GM23338 (cell line): ENCODE measurements around the gene BLM. TPM values are rescaled to one million over a fixed set of nuclear protein-coding genes. Genes with fewer than 3 reads are reported as not detected.

Experiments used
- CREB1 ChIP-seq: fragments of 250-450 bp; sonication (Bioruptor Pico); IDR thresholded peaks from 2 replicates; pipeline ENCODE4 v1.5.0; 2020; ENCODE audit warnings: low read depth, mild to moderate bottlenecking, moderate library complexity
- CTCF ChIP-seq, 2 experiments: fragments of 200-600 bp in 1 of 2; sonication (generic) in 1 of 2; conservative IDR thresholded peaks; 2 replicates each; pipeline versions ENCODE4 v1.5.1 to v1.6.1; 2016 to 2017; ENCODE audit warnings: antibody characterized with exemption in 2 of 2, low read depth in 2 of 2, mild to moderate bottlenecking in 2 of 2, moderate library complexity in 1 of 2
- ETS1 ChIP-seq: IDR thresholded peaks from 2 replicates; pipeline ENCODE4 v1.6.1; 2016; ENCODE audit warnings: antibody characterized with exemption
- EZH2 ChIP-seq: fragments of 200-600 bp; sonication (generic); IDR thresholded peaks from one replicate; pipeline ENCODE4 v1.8.0; 2017; ENCODE audit warnings: antibody characterized with exemption, mild to moderate bottlenecking, low read depth; ENCODE audit not compliant: unreplicated experiment
- EZH2phosphoT487 ChIP-seq: fragments of 200-600 bp; sonication (generic); IDR thresholded peaks from one replicate; pipeline ENCODE4 v1.8.1; 2018; ENCODE audit warnings: antibody characterized with exemption; ENCODE audit not compliant: unreplicated experiment
- JUNB ChIP-seq: IDR thresholded peaks from one replicate; pipeline ENCODE4 v1.6.1; 2016; ENCODE audit warnings: antibody characterized with exemption; ENCODE audit not compliant: unreplicated experiment
- NANOG ChIP-seq: IDR thresholded peaks from 2 replicates; pipeline ENCODE4 v1.6.1; 2016; ENCODE audit warnings: antibody characterized with exemption, borderline replicate concordance
- POLR2AphosphoS5 ChIP-seq: IDR thresholded peaks from 2 replicates; pipeline ENCODE4 v1.6.1; 2016; ENCODE audit warnings: antibody characterized with exemption, low read depth
- STAT1 ChIP-seq: IDR thresholded peaks from one replicate; pipeline ENCODE4 v1.6.1; 2016; ENCODE audit warnings: antibody characterized with exemption; ENCODE audit not compliant: unreplicated experiment
- ZNF114 ChIP-seq: fragments of 250-450 bp; sonication (Bioruptor Pico); IDR thresholded peaks from 2 replicates; pipeline ENCODE4 v1.5.0; 2020; ENCODE audit warnings: mild to moderate bottlenecking, moderate library complexity
- ZNF462 ChIP-seq: fragments of 250-450 bp; sonication (Bioruptor Pico); IDR thresholded peaks from 2 replicates; pipeline ENCODE4 v1.5.0; 2020; ENCODE audit warnings: mild to moderate bottlenecking, moderate library complexity
- polyA plus RNA-seq: library from polyadenylated mRNA; unstranded; fragments of >200 nt; fragmentation: Nextera tagmentation; extraction: Ambion mirVana; gene quantifications from 2 replicates; pipeline ENCODE4 v1.2.1, GENCODE V29; 2016
- total RNA-seq: library from RNA; depleted of rRNA; stranded (reverse); fragments of >200 nt; shearing (Covaris generic); gene quantifications from 2 replicates; pipeline ENCODE4 v1.2.3, GENCODE V29; 2014

Gene BLM
- total and polyA plus RNA-seq, 2 experiments from 2014 or later: 43.1 to 43.3 TPM

GRCh38 chr15:90743407-90743806, 26.3 kb downstream of the BLM start (continued):
- TF ChIP-seq ZNF462 (no peak), EZH2 (no peak), ETS1 (no peak), ZNF114 (CRISPR knock-in tag) (no peak), POLR2AphosphoS5 (no peak), STAT1 (no peak), JUNB (no peak), NANOG (no peak), EZH2phosphoT487 (no peak), CREB1 (CRISPR knock-in tag) (no peak), CTCF (conservative IDR thresholded peaks at IDR 0.05; ENCODE audit: low read depth in 2 of 2) (no peak)
